C4-2B (cell line): ENCODE measurements around the gene AP1S3.

Source experiments
- H3K27ac ChIP-seq: fragments of 450-650 bp; 2 replicates; pipeline ENCODE4 v1.5.1; 2017
- ZFX ChIP-seq: fragments of 450-650 bp; IDR thresholded peaks from 2 replicates; pipeline ENCODE4 v1.6.1; 2017
- TF ChIP-seq, protein P1 (sequence below): fragments of 450-650 bp; conservative IDR thresholded peaks from 2 replicates; pipeline ENCODE4 v1.5.1; 2017; ENCODE audit warnings: mild to moderate bottlenecking

The AP1S3 gene

DNA sequence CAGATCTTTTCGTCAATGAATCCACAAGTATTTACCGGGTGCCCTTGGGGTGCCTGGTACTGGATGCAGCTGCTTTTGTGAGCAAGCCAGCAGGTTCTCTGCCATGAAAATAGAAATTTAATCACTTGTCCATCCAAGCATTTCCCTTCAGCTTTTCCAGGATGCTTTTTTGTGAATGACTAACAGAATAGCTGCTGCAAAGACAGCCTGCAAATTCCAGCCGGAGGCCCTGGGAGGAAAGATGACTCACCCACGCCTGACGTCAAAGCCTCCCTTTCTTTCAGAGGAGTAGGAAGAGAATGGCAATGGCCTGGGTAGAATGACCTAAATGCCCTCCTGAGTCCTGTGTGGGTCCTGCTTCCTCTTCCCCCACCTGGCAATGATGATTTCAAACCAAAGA, 111.9 kb downstream of the AP1S3 start:
- TF ChIP-seq ZFX = no peak
- TF ChIP-seq, protein P1, sequence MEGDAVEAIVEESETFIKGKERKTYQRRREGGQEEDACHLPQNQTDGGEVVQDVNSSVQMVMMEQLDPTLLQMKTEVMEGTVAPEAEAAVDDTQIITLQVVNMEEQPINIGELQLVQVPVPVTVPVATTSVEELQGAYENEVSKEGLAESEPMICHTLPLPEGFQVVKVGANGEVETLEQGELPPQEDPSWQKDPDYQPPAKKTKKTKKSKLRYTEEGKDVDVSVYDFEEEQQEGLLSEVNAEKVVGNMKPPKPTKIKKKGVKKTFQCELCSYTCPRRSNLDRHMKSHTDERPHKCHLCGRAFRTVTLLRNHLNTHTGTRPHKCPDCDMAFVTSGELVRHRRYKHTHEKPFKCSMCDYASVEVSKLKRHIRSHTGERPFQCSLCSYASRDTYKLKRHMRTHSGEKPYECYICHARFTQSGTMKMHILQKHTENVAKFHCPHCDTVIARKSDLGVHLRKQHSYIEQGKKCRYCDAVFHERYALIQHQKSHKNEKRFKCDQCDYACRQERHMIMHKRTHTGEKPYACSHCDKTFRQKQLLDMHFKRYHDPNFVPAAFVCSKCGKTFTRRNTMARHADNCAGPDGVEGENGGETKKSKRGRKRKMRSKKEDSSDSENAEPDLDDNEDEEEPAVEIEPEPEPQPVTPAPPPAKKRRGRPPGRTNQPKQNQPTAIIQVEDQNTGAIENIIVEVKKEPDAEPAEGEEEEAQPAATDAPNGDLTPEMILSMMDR = no peak
- H3K27ac ChIP-seq = no peak overlapping the region

DNA sequence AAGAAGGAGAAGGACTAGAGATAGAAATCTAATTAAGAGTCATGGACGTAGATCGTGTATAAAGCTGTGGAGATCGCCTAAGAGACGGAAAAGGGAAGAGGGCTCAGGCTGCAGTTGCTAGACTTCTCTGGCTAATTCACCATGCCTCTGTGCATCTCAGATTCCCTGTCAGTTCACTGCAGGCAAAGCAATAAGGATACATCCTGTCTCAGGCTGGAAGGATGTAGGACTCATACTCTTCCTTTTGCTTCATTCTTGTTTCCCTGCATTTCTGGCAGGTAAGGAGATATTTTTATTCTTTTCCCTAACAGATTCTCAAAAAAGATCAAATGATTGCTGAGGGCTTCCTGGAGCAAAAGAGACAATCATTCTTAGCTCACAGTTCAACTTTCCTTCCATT, 112.5 kb downstream of the AP1S3 start:
- no peak overlapping the region for H3K27ac ChIP-seq
- TF ChIP-seq, protein P1 = no peak
- no peak for TF ChIP-seq ZFX

DNA sequence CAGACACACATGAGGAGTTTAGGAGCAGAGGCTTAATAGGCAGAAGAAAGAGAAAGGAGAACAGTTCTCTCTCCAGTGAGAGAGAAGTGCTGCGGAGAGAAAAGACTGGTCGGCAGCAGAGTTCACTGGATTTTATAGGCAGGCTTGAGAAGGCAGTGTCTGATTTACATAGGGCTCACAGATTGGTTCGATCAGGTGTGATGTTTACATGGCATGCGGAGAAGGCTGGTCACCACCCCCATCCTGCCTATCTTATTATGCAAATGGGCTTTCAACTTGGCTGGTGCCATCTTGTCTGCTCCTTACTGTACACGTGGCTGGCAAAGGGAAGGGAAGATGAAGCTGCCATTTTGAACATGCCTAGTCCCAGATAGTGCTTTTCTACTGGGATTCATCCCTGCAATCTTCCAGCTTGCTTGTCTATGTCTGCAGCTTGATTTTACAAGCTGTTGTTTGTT, 113.4 kb downstream of the AP1S3 start:
- TF ChIP-seq, protein P1 = no peak
- TF ChIP-seq ZFX = no peak
- 0 out of 2 replicates have a peak overlapping the region, but pooled peaks have one; percentile 8 for H3K27ac ChIP-seq

DNA sequence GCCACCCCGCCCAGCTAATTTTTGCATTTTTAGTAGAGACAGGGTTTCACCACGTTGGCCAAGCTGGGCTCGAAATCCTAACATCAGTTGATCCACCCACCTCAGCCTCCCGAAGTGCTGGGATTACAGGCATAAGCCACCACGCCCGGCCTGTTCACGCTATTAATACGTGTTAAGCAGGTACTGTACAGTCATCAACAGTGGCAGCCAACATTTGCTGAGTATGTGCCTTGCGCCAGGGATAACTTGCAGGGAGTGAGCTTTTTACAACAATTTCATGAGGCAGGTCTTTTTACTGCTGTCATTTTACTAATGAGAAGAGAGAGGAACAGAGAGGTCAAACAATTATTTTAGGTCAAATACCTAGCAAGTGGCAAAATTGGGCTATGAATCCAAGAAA, 115.2 kb downstream of the AP1S3 start:
- TF ChIP-seq ZFX = no peak
- TF ChIP-seq, protein P1 = no peak
- no peak overlapping the region for H3K27ac ChIP-seq

DNA sequence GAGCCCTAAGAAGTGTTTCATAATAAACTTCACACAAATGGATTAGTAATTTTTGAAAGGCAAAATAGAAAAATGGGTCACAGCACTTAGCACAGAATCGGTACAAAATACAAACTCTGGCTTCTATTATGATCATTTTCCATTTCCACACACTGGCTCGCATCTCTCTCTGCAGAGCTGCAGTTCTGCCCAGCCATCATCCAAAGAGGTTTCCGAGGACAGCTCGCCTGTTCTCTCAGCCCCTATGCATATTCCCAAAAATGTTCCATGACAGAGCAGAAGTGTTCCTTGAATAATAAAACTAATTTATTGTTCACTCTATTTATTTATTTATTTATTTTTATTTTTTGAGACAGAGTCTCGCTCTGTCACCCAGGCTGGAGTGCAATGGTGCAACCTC, 115.6 kb downstream of the AP1S3 start:
- H3K27ac ChIP-seq = no peak overlapping the region
- no peak for TF ChIP-seq ZFX
- TF ChIP-seq, protein P1 = no peak

DNA sequence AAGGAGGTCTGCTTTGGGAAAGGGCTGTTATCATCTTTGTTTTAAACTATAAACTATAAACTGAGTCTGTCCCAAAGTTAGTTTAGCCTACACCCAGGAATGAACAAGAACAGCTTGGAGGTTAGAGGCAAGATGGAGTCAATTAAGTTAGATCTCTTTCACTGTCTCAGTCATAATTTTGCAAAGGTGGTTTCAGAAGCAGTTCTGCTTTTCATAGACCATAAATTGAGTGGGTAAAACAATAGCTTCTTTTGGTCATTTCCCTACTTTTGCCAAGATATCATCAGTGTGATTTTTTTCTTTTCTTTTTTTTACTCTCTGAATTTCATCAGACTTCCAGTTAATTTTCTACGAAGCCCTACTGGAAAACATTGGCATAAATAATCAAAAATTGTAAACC, 117.0 kb downstream of the AP1S3 start:
- no peak overlapping the region for H3K27ac ChIP-seq
- TF ChIP-seq, protein P1 = no peak
- no peak for TF ChIP-seq ZFX

DNA sequence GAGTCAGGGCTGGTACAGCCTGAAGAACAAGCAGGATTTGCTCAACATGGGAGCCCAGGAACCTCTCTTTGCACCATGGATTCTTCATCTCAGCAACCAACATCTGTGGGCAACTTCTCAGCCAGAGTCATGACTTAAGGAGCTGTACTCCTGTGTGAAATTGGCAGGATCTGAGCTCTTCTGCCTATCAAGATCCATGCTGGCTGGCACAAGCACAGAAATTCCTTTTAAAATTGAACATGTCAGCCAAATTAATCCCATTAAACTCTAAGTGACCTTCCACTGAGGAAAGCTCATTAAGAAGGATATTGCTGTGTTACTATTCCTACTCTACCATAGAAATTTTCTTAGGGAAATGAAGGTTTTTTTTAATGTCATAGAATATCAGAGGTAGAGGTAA, 124.7 kb downstream of the AP1S3 start:
- TF ChIP-seq, protein P1 = no peak
- TF ChIP-seq ZFX = no peak
- H3K27ac ChIP-seq = no peak overlapping the region
